Tongue (tissue), 2 donors: ENCODE data around the gene GABRB1. TPM values are rescaled to one million over a fixed set of nuclear protein-coding genes. Genes with fewer than 3 reads are reported as not detected.

Experiments
- DNase-seq: peaks from one replicate; pipeline ENCODE4 v3.0.0-alpha.2; 2015
- total RNA-seq: library from RNA; depleted of rRNA; stranded (reverse); fragments of >200 nt; gene quantifications from one replicate; pipeline ENCODE4 v1.2.3, GENCODE V29; 2014

The GABRB1 gene
- total RNA-seq, 1 donor from 2014 or later = not detected

DNA sequence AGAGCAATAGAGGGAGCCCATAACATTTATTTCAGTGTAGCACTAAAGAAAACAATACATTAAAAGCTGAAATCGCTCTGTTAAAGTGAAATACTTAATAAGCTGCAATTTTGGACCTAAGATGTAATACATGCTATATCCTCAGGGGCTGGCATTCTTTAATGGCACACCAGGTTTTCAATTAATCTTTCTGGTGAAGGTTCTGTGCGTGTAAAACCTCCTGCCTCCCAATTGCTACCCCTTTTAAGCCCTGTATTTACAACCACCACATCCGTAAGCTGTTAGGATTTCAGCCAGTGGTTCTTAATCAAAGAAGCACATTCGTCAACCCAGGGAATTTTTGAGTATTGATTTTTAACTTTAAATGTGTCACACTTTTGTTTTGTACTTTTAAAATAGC is 439.7 kb downstream of the GABRB1 start:
- DNase-seq = no peak

DNA sequence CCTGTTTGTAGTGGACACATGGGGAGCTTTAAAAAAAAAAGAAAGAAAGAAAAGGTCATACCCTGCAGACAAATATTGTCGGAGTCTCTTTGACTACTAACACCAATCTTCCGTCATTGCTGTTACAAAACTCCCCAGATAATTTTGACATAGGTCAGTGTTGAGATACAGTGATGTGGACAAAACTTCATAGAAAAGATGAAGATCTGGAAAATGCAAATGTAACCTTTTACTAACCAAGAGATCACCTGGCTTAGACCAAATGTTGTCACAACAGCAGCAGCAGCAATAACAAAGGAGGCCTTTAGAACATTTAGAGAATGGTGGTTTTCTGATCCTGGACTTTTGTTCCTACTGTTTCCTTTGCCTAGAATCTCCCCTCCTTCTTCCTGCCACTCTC is 440.2 kb downstream of the GABRB1 start:
- DNase-seq = no peak

DNA sequence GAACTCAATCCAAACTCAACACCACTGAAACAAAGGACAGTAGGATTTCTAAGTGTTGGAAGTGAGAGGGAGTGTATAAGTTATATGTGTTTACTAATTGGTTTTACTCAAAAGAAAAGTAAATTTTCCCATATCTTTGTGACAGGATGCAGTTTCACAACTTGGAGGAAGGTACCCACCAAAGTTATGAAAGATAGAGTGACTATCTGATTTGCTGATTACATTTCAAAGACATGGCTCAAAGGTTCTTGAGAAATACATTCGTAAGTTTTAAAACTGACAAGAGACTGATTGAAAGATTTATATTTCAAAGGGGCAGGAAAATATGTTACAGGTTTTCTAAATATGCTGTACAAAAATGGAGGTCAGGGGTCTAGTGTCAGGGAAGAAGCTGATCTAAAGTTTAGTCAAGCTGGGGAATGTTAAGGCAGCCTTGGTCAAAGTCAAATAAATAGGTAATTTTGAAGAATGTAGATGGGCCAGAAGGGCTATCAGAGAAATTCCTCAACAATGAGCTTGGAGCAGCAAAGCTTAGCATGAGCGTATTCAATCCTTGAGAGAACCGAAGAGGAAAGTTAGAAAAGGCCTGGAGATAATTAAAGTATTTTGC is 441.9 kb downstream of the GABRB1 start:
- peak; percentile 11 for DNase-seq

DNA sequence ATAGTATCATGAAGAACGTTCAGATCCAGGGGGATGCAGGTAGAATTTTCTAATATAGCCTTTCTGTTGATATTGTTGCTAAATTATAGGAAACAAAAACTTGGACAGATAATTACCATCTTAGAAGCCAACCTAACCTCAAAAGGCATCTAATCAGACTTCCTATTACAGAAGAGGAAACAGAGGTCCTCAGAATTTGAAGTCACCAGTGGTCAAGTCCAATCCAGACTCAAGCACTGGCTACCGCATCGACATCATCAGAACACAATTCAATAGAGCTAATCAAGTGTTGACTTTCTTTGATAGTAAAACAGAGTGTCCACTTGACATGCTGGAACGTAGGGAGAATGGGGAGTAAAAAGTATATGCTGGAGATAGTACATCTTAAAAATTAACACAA is 443.4 kb downstream of the GABRB1 start:
- DNase-seq = no peak

DNA sequence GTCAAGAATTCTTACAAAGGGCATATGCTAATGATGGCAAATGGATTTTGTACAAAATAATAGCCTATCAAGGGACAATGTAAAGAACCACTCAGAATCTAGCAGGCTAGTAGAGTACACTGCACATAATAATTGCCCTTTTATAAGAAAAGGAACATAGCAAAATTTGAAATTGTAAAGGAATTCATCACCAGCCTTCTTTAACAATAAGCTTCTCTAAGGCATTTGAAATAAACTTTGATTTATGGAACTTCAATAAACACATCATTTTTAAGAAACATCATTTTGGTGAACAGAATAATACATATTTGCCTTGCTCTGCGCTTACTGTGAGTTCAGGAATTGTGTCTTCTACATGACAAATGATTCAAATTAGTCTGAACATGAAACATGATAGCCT is 444.0 kb downstream of the GABRB1 start:
- no peak for DNase-seq

Other genes with a start within 250 kb of the GABRB1 start
- gene COX7B2, start 122.3 kb upstream of the GABRB1 start, total RNA-seq = not detected
- 0.21 TPM for gene GABRA4, start 38.0 kb upstream of the GABRB1 start, total RNA-seq